SK-N-SH (cell line): ENCODE results near the gene OXT. TPM values are rescaled to one million over a fixed set of nuclear protein-coding genes. Genes with fewer than 3 reads are reported as not detected.
"Not testable (repeated sequence)": the region's sequence is repeated elsewhere in the genome, so short reads cannot be mapped to it uniquely, and the experiment has no call there.

Experiments
- CTCF ChIA-PET: fragments of 300-600, 350-600 bp; formaldehyde crosslinking; extraction: SDS; loops from one replicate; lab custom pipeline; 2021; lab: Yijun Ruan, JAX
- POLR2A ChIA-PET: fragments of 350-600 bp; sonication (Branson Sonifier 250); formaldehyde crosslinking; extraction: SDS; loops from one replicate; lab custom pipeline; 2020; ENCODE audit warnings: antibody characterized with exemption, inconsistent platforms; lab: Yijun Ruan, JAX
- DNase-seq: peaks from one replicate; pipeline ENCODE4 v3.0.0; 2012
- H2AFZ ChIP-seq: fragments of 200-600 bp; sonication (generic); 2 replicates; pipeline ENCODE4 v1.8.1; 2016; ENCODE audit warnings: antibody characterized with exemption, mild to moderate bottlenecking, low read depth
- H3F3A ChIP-seq: fragments of 200-600 bp; sonication (generic); replicated peaks from 2 replicates; pipeline ENCODE3; 2016; ENCODE audit warnings: antibody characterized with exemption, mild to moderate bottlenecking; ENCODE audit not compliant: insufficient read depth
- H3K27ac ChIP-seq, 2 experiments: fragments of 200-500 bp in 1 of 2; fragments of 200-600 bp in 1 of 2; sonication (Bioruptor generic) in 1 of 2; sonication (generic), shearing (Covaris generic) in 1 of 2; 2 replicates each; pipeline versions ENCODE4 v1.5.1 to v1.6.1; 2014 to 2016; ENCODE audit warnings: low read depth in 2 of 2, inconsistent platforms in 1 of 2, low read length in 1 of 2, mild to moderate bottlenecking in 1 of 2, mixed read lengths in 1 of 2
- H3K27me3 ChIP-seq: fragments of 200-600 bp; sonication (generic), shearing (Covaris generic); 2 replicates; pipeline ENCODE4 v1.6.1; 2016; ENCODE audit warnings: mixed run types; ENCODE audit not compliant: insufficient read depth
- H3K36me3 ChIP-seq, 2 experiments: fragments of 200-500 bp in 1 of 2; fragments of 200-600 bp in 1 of 2; sonication (Bioruptor generic) in 1 of 2; sonication (generic) in 1 of 2; replicated peaks in 1 of 2; 2 replicates each; pipeline versions ENCODE3 to v1.5.1; 2014 to 2016; ENCODE audit warnings: low read length in 1 of 2, mild to moderate bottlenecking in 1 of 2; ENCODE audit not compliant: insufficient read depth in 2 of 2, control insufficient read depth in 1 of 2
- H3K4me1 ChIP-seq, 2 experiments: fragments of 200-500 bp in 1 of 2; fragments of 200-600 bp in 1 of 2; sonication (Bioruptor generic) in 1 of 2; sonication (generic), shearing (Covaris generic) in 1 of 2; 2 replicates each; pipeline versions ENCODE4 v1.5.1 to v1.6.1; 2014 to 2016; ENCODE audit warnings: low read depth in 1 of 2, low read length in 1 of 2, mixed run types in 1 of 2; ENCODE audit not compliant: insufficient read depth in 2 of 2, control insufficient read depth in 1 of 2
- H3K4me2 ChIP-seq: fragments of 200-600 bp; sonication (generic), shearing (Covaris generic); 2 replicates; pipeline ENCODE4 v1.6.1; 2017; ENCODE audit warnings: mixed run types
- H3K4me3 ChIP-seq, 2 experiments: fragments of 200-500 bp in 1 of 2; fragments of 200-600 bp in 1 of 2; sonication (Bioruptor generic) in 1 of 2; sonication (generic), shearing (Covaris generic) in 1 of 2; 2 replicates each; pipeline versions ENCODE4 v1.5.1 to v1.8.1; 2014 to 2016; ENCODE audit warnings: low read depth in 2 of 2, inconsistent platforms in 1 of 2, low read length in 1 of 2, mild to moderate bottlenecking in 1 of 2, mixed read lengths in 1 of 2, moderate library complexity in 1 of 2
- H3K79me2 ChIP-seq: fragments of 200-600 bp; sonication (generic); 2 replicates; pipeline ENCODE4 v1.8.1; 2017; ENCODE audit warnings: mild to moderate bottlenecking; ENCODE audit not compliant: insufficient read depth
- H3K9ac ChIP-seq: fragments of 200-600 bp; sonication (generic); 2 replicates; pipeline ENCODE4 v1.6.1; 2017; ENCODE audit warnings: mixed run types
- H3K9me2 ChIP-seq: fragments of 200-600 bp; sonication (generic); 2 replicates; pipeline ENCODE4 v1.6.1; 2017; ENCODE audit warnings: mixed run types
- H3K9me3 ChIP-seq: fragments of 200-600 bp; sonication (generic); 2 replicates; pipeline ENCODE4 v1.6.1; 2017; ENCODE audit warnings: mixed run types, mild to moderate bottlenecking, moderate library complexity
- H4K20me1 ChIP-seq: fragments of 200-600 bp; sonication (generic); 2 replicates; pipeline ENCODE4 v1.6.1; 2017; ENCODE audit warnings: mild to moderate bottlenecking, mixed run types; ENCODE audit not compliant: insufficient read depth
- CHD2 ChIP-seq: fragments of 150-350 bp; IDR thresholded peaks from 2 replicates; pipeline ENCODE4 v1.6.1; 2018; ENCODE audit warnings: low read length; ENCODE audit not compliant: partially characterized antibody
- CTCF ChIP-seq: fragments of 200-600 bp; sonication (generic); IDR thresholded peaks from 2 replicates; pipeline ENCODE4 v1.6.1; 2017; ENCODE audit warnings: antibody characterized with exemption, mild to moderate bottlenecking, moderate library complexity
- EZH2phosphoT487 ChIP-seq: fragments of 200-600 bp; sonication (generic); IDR thresholded peaks from 2 replicates; pipeline ENCODE4 v1.6.1; 2017; ENCODE audit warnings: low read depth, mixed run types, mild to moderate bottlenecking, antibody characterized with exemption, moderate library complexity, borderline replicate concordance
- GABPA ChIP-seq: IDR thresholded peaks from 2 replicates; pipeline ENCODE4 v1.4.0; 2012; ENCODE audit warnings: low read depth, mild to moderate bottlenecking
- MAX ChIP-seq: IDR thresholded peaks from 2 replicates; pipeline ENCODE4 v1.4.0; 2012; ENCODE audit warnings: low read depth
- MEF2A ChIP-seq: IDR thresholded peaks from 2 replicates; pipeline ENCODE4 v1.4.0; 2012; ENCODE audit warnings: low read depth, borderline replicate concordance
- MXI1 ChIP-seq: IDR thresholded peaks from 2 replicates; pipeline ENCODE4 v1.6.1; 2012; ENCODE audit warnings: mild to moderate bottlenecking, low read depth, low read length, improper control_type of control experiment
- NRF1 ChIP-seq: IDR thresholded peaks from 2 replicates; pipeline ENCODE4 v1.6.1; 2012; ENCODE audit warnings: low read depth, mild to moderate bottlenecking, low read length
- RAD21 ChIP-seq: IDR thresholded peaks from 2 replicates; pipeline ENCODE4 v1.6.1; 2012; ENCODE audit warnings: mild to moderate bottlenecking, low read length
- SIN3A ChIP-seq: IDR thresholded peaks from 2 replicates; pipeline ENCODE4 v1.6.1; 2012; ENCODE audit warnings: low read depth, mild to moderate bottlenecking, low read length, moderate library complexity, borderline replicate concordance
- SMC3 ChIP-seq: IDR thresholded peaks from 2 replicates; pipeline ENCODE4 v1.6.1; 2012; ENCODE audit warnings: low read depth, low read length, improper control_type of control experiment
- TAF1 ChIP-seq: IDR thresholded peaks from 2 replicates; pipeline ENCODE4 v1.6.1; 2012; ENCODE audit warnings: low read depth, mild to moderate bottlenecking, low read length, moderate library complexity, borderline replicate concordance
- TEAD4 ChIP-seq: IDR thresholded peaks from 2 replicates; pipeline ENCODE4 v1.4.0; 2012; ENCODE audit warnings: mild to moderate bottlenecking, borderline replicate concordance; ENCODE audit not compliant: insufficient read depth
- USF1 ChIP-seq: IDR thresholded peaks from 2 replicates; pipeline ENCODE4 v1.4.0; 2012; ENCODE audit warnings: low read depth, borderline replicate concordance
- ZBTB33 ChIP-seq: IDR thresholded peaks from 2 replicates; pipeline ENCODE4 v1.4.0; 2012; ENCODE audit warnings: low read depth, borderline replicate concordance
- WGBS: methylation state at CpG from one replicate; pipeline ENCODE4 v1.1.6; 2017; ENCODE audit warnings: low lambda C conversion rate; 5-methylcytosine and 5-hydroxymethylcytosine counted together
- polyA plus RNA-seq, 3 experiments: library from polyadenylated mRNA; depleted of rRNA; stranded (reverse); fragments of >200 nt; gene quantifications; 2 replicates each; pipeline ENCODE4 v1.2.3, GENCODE V29; 2012

OXT gene
- polyA plus RNA-seq, 1 of the 3 experiments (the other 2 are of a cell fraction) = not detected

GRCh38 chr20:3116341-3116740 lies 44.9 kb downstream of the OXT start (continued):
- TF ChIP-seq ZBTB33 (no peak), RAD21 (no peak), CHD2 (no peak)

- H3F3A ChIP-seq, H3K9me3 ChIP-seq, H3K4me2 ChIP-seq, H2AFZ ChIP-seq, H3K4me3 ChIP-seq, H3K27me3 ChIP-seq, POLR2A ChIA-PET, H3K9ac ChIP-seq, H3K79me2 ChIP-seq, H3K4me1 ChIP-seq, H3K9me2 ChIP-seq, DNase-seq, H3K27ac ChIP-seq: not testable (repeated sequence)
- peaks cover 11% of the 10 kb centered on the region for H4K20me1 ChIP-seq
- H3K36me3 ChIP-seq = peaks cover 7 to 21% of the 10 kb centered on the region in 2 experiments
- 80% methylated on average over 14 of the region's 14 CpGs for WGBS
- CTCF ChIA-PET = interaction anchor here (3.5 to 4.8 kb wide), 2 partner anchors 17 to 65 kb away, joined by 12 to 40 read pairs; no protein-coding TSS in a partner anchor
Observed at GRCh38 chr20:3117839-3118379, 46.5 kb downstream of the OXT start.

GRCh38 chr20:3119044-3119443 lies 47.6 kb downstream of the OXT start:
- Histone ChIP-seq H3K4me3 (no peak overlapping the region), H3K9me3 (no peaks in the 10 kb centered on the region), H3K79me2 (peaks cover 3% of the 10 kb centered on the region; the same call in 1 of the 2 replicates), H3K9me2 (no peaks in the 10 kb centered on the region), H3K9ac (no peak overlapping the region), H2AFZ (no peak overlapping the region), H3K27me3 (no peaks in the 10 kb centered on the region), H4K20me1 (peaks cover 11% of the 10 kb centered on the region), H3K4me2 (no peak overlapping the region), H3K36me3 (peaks cover 8 to 24% of the 10 kb centered on the region in 2 experiments), H3K4me1 (peaks cover 0 to 3% of the 10 kb centered on the region in 2 experiments; a peak in 1 of 4 replicates), H3K27ac (no peak overlapping the region), H3F3A (peaks cover 4% of the 10 kb centered on the region)
- ChIA-PET POLR2A (no interaction called here), CTCF (interaction anchor here (1.1 to 1.4 kb wide), 2 partner anchors 11 to 65 kb away, joined by 3 to 4 read pairs; no protein-coding TSS in a partner anchor)
- no peak for DNase-seq
- WGBS = 79% methylated on average over 5 of the region's 5 CpGs
- TF ChIP-seq SMC3 = no peak
- TF ChIP-seq EZH2phosphoT487 = no peak
- no peak for TF ChIP-seq NRF1
- no peak for TF ChIP-seq USF1
- no peak for TF ChIP-seq TAF1
- no peak for TF ChIP-seq SIN3A
- TF ChIP-seq GABPA = no peak
- no peak for TF ChIP-seq MAX
- no peak for TF ChIP-seq TEAD4
- no peak for TF ChIP-seq CTCF
- TF ChIP-seq MEF2A = no peak
- no peak for TF ChIP-seq MXI1
- TF ChIP-seq ZBTB33 = no peak
